ENCODE results near the gene SPATA3.
"Not testable (repeated sequence)": the region's sequence is repeated elsewhere in the genome, so short reads cannot be mapped to it uniquely, and the experiment has no call there.

Gene SPATA3

GRCh38 chr2:230996661-230997060 is 740 bp downstream of the SPATA3 start:
- no peak for DNase-seq (ENCODE audit: low read depth)

DNA sequence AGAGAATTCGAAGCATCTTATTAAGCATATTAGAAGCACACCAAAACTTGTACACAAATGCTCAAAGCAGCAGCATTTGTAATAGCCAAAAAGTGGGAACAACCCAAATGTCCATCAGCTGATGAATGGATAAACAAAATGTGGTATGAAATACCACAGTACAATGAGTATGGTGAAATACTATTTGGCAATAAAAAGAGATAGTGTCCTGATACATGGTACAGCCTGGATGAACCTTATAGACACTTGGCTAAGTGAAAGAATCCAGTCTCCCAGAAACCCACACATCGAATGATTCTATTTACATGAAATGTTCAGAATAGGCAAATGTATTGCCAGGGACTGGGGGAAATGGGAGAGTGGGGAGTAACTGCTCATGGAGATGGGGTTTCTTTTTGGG is 3.0 kb downstream of the SPATA3 start:
- no peak for DNase-seq (ENCODE audit: low read depth)

DNA sequence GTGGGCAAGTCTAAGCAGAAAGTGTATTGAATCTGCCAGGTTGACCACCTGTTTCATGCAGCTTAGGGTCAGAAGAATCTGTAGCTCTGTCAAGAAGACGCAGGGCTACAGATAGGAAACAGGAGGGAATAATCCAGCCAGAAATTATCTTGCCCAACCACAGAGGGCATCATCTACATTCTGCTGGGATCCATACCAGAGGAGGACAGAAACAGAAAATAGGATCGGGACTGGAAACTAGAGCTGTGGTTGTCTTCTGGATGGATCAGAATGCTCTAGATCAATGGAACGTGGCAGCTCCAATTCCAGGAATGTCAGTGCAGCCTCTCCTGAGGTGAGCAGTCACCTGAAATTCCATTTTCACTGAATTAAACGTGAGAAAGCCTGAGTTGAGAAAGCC is 3.6 kb downstream of the SPATA3 start:
- no peak for DNase-seq (ENCODE audit: low read depth)

DNA sequence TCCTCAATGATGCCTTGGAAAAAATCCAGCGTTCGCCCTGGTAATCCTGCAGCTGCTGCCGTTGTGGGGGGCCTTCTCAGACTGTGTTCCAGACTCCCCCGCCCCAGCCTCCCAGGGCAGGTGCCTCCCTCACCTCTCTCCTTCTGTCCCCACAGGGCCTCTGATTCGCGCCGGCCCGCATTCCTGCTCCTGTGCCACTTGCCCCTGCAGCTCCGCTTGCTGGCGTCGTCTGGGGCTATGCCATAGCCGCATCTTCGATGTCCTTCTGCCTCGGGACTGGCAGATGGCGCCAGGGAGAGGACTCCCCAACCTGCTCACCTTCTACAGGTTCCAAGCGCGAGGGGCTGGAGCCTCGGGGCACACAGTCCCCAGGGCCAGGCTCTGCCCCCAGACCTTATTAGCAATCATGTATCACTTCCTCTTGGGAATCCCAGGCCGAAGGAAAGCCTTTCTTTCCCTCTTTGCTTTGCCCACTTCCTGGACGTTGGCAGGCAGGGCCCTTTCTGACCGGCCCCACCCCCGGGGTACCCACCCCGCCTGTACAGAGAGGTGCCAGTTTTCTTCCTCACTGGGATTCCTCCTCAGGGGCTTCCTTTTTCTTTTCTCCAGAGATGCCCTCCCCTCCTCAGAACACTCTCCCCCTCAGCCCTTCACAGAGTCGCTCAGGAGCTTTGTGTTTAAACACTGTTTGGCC is 4.4 kb downstream of the SPATA3 start:
- no peak for DNase-seq (ENCODE audit: low read depth)

DNA sequence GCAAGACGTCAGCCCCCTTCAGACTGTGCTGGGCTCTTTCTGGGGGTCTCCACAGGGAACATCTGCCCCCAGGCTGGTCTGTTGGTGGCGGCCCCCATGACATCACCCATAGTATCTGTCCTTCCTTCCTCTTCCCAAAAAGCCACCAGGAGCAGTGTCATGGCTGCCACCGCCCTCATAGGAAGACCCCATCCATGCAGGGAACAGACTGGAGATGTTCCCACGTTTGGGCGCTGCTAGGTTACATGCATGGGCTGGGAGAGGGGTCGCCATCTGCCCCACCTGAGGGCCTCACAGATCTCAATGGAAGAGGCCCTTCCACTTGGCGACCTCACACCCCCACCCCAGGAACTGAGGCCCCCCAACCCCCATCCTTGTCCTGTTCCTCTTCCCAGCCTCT is 5.1 kb downstream of the SPATA3 start:
- DNase-seq (ENCODE audit: low read depth): no peak

- DNase-seq (ENCODE audit: low read depth): no peak
Measured at GRCh38 chr2:231001921-231002320, 6.0 kb downstream of the SPATA3 start.

- DNase-seq (ENCODE audit: low read depth): no peak
Measured at GRCh38 chr2:231002641-231003040, 6.7 kb downstream of the SPATA3 start.

GRCh38 chr2:231003186-231003585 is 7.3 kb downstream of the SPATA3 start:
- no peak for DNase-seq (ENCODE audit: low read depth)

GRCh38 chr2:231004930-231005329 is 9.0 kb downstream of the SPATA3 start:
- DNase-seq (ENCODE audit: low read depth): not testable (repeated sequence)

DNA sequence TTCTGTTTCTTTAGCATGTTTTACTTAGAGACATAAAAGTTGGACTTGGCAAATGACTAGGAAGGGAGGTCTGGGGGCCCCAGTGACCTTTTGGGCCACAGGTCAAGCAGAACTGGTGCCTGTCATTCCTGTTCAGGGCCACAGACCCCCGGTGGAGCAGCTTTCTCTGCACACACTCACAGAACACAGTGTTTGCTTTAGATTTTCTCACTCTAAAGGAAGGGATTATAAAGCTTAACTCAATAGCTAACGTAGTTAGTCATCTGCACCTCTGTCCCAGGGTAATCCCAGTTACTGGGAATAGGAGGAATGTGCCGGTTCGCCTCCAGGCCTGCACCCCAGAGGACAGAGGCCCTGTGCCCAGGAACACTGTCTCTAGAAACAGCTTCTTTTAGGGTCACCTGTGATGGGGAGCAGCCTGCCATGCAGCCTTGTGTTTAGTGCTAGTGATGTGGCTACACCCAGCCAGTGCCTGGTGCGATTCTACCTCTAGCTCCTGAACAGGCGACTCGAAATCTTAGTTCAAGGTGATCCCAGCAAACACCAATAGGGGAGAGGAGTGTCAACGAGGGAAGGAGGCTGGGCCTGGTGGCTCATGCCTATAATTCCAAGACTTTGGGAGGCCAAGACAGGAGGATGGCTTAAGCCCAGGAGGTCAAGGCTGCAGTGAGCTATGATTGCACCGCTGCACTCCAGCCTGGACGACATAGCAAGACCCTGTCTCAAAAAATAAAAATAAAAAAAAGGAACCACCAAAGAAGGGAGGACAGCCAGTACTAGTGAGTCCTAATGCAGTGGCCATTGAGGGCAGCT is 11.6 kb downstream of the SPATA3 start:
- DNase-seq (ENCODE audit: low read depth): no peak

DNA sequence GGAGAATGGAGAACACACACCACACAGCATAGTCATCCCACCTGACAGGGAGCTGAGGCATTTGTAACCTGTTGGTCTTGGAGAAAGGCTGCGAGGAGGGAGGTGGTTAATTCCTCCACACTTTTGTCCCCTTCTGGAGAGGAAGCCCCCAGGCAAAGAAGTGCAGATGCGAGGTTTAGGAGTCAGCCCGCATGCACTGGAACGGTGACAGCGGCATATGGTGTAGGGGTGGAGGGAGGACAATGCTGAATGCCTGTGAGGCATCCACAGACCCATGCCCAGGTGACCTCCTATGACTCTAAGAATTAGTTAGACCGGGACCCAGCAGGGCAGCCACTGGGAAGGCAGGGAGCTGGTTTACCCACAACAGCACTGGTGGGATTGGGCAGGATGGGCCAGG is 12.2 kb downstream of the SPATA3 start:
- no peak for DNase-seq (ENCODE audit: low read depth)

GRCh38 chr2:231009236-231009919 is 13.5 kb downstream of the SPATA3 start:
- no peak for DNase-seq (ENCODE audit: low read depth)

GRCh38 chr2:231010201-231010730 is 14.3 kb downstream of the SPATA3 start:
- no peak for DNase-seq (ENCODE audit: low read depth)

GRCh38 chr2:231011526-231011925 is 15.6 kb downstream of the SPATA3 start:
- DNase-seq (ENCODE audit: low read depth): no peak

DNA sequence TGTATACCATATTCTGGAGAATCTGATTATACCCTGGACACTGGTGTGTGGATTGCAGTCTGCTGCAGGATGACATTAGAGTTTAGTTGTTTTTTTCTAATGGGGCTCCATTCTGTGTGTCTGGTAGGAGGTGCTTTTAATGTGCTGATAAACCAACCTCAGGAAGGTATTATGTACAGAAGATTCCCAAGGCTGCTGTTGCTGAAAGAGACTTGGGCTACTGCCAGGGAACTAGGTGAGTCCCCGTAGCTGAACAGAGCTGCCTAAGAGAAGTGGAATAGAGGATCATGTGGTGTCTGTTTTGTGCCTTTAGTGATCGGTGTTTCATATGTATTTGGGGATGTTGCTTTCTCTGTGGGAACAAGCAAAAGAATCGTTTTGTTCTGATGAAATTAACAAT is 16.5 kb downstream of the SPATA3 start:
- no peak for DNase-seq (ENCODE audit: low read depth)

DNA sequence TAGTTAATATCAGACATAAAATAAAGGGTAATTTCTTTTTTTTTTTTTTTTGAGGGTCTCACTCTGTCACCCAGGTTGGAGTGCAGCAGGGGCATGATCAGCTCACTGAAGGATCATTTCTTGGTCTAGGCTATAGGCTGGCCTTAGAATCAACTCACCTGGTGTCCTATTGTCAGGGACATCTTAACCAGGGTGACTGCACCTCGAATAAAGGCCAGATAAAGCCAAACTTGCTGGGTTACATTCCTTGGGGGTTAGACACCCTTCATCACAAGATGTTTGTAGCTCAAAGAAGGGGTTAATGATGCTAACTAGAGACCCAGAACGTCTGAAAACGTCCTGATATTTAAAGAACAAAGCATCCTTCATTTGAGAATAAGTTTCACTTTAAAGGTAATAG is 17.9 kb downstream of the SPATA3 start:
- no peak for DNase-seq (ENCODE audit: low read depth)

DNA sequence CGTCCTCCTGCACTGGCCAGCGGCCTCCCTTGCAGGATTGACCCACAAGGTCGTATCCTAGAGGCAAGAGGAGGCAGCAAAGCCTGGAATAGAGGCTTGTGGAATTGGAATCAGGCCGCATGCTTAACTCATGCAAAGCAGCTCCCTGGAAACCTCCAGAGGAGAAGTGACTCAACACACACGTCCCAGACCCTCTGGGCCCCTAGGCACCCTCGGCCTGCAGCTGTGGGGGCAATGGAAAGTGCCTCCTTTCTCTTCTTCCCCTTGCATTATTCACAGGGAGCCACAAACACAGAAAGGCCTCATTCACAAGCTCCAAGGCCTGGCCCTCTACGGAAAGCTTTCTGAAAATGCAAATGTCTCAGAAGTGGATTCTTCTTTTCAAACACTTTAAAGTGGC is 19.6 kb downstream of the SPATA3 start:
- DNase-seq (ENCODE audit: low read depth): no peak

GRCh38 chr2:231015926-231016325 is 20.0 kb downstream of the SPATA3 start:
- DNase-seq (ENCODE audit: low read depth): no peak

DNA sequence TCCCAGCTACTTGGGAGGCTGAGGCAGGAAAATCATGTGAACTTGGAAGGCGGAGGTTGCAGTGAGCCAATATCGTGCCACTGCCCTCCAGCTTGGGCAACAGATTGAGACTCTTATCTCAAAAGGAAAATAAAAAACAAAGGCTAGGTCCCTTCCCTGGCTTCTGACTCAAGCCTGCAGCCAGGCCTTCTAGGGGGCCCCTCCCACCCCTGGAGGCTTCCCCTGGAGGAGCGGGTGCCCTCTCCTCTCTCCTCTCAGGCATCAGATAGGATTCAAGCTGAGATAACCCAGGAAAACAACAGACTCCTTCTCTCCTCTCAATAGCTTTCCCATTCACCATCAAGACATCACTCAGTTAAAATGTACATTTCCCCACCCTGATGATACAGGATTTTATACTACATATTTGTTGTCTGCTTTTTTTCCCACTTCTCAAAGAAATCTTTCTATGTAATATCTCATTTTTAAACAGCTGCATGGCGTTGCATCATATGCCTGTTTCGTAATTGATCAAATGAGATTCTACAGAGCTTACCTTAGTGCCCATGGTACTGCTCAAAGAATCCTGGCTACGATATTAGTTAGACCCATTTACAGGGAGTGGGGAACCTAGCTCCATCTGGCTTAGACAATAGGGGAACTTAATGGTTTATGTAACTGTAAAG is 20.8 kb downstream of the SPATA3 start:
- no peak for DNase-seq (ENCODE audit: low read depth)

GRCh38 chr2:231017231-231017598 is 21.3 kb downstream of the SPATA3 start:
- no peak for DNase-seq (ENCODE audit: low read depth)

- no peak for DNase-seq (ENCODE audit: low read depth)
Measured at GRCh38 chr2:231018184-231018583, 22.3 kb downstream of the SPATA3 start.

DNA sequence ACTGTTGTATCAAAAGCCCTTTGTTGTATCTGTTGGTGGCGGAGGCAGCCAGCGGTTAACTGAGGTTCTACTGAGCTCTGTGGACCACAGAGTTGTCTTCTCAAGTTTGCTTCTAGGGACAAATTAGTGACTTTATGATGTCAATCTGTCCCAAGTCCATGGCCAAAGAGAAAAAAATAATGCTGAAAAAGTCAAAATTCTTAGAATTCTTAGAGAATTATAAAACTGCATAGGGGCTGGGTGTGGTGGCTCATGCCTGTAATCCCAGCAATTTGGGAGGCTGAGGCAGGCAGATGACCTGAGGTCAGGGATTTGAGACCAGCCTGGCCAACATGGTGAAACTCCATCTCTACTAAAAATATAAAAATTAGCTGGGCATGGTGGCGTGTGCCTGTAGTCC is 29.1 kb downstream of the SPATA3 start:
- not testable (repeated sequence) for DNase-seq (ENCODE audit: low read depth)
